ENCODE data around the gene STMN1. TPM values are rescaled to one million over a fixed set of nuclear protein-coding genes. Genes with fewer than 3 reads are reported as not detected.
A peak's percentile ranks its signal among the peaks of the same experiment; 100 is the strongest.

STMN1 gene
- total RNA-seq, 1 donor from 2014 or later = 519 TPM

DNA sequence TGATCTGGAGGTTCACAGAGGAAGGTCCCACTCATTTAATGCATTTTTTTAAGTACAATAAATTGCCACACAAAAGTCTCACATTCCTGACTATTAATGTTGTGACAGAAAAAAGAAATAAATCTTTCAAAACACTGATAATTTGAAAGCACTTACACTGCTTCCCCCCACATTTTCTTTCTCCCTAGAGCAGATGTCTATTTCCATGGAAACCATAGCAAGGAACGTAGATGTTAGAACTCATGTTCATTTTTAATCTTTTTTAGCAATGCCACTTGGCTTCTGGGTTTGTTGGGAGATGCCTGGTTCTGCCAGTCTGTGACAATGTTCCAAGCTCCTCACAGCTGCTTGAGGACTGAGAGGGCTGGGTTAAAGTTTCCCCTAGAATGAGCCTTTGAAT is 1.9 kb upstream of the STMN1 start:
- H3K27ac ChIP-seq = no peak overlapping the region
- peaks cover 21% of the 10 kb centered on the region for H4K20me1 ChIP-seq (ENCODE audit: low read depth)
- Mint-ChIP-seq H3K9me3 (peaks cover 5% of the 10 kb centered on the region), H3K27ac (no peak overlapping the region), H3K4me3 (no peak overlapping the region), H3K27me3 (ENCODE audit: insufficient read depth, low read depth) (peaks cover 5% of the 10 kb centered on the region), H3K4me1 (peaks cover 35% of the 10 kb centered on the region), H3K36me3 (peaks cover 14% of the 10 kb centered on the region)
- H3F3A ChIP-seq (ENCODE audit: low read depth) = peaks cover 33% of the 10 kb centered on the region
- TF ChIP-seq EZH2phosphoT487 (IDR thresholded peaks at IDR 0.05) = no peak
- TF ChIP-seq EZH2 (IDR thresholded peaks at IDR 0.05) = no peak
- TF ChIP-seq, protein P1, sequence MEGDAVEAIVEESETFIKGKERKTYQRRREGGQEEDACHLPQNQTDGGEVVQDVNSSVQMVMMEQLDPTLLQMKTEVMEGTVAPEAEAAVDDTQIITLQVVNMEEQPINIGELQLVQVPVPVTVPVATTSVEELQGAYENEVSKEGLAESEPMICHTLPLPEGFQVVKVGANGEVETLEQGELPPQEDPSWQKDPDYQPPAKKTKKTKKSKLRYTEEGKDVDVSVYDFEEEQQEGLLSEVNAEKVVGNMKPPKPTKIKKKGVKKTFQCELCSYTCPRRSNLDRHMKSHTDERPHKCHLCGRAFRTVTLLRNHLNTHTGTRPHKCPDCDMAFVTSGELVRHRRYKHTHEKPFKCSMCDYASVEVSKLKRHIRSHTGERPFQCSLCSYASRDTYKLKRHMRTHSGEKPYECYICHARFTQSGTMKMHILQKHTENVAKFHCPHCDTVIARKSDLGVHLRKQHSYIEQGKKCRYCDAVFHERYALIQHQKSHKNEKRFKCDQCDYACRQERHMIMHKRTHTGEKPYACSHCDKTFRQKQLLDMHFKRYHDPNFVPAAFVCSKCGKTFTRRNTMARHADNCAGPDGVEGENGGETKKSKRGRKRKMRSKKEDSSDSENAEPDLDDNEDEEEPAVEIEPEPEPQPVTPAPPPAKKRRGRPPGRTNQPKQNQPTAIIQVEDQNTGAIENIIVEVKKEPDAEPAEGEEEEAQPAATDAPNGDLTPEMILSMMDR (IDR thresholded peaks at IDR 0.05) = no peak
- no peaks in the 10 kb centered on the region for H3K9me3 ChIP-seq (ENCODE audit: low read depth)
- no peak overlapping the region for H3K9ac ChIP-seq
- peaks cover 6% of the 10 kb centered on the region for H3K36me3 ChIP-seq
- H3K27me3 ChIP-seq = no peaks in the 10 kb centered on the region
- H3K4me3 ChIP-seq = no peak overlapping the region
- peaks cover 22% of the 10 kb centered on the region for H3K79me2 ChIP-seq (ENCODE audit: low read depth)
- no peak for DNase-seq (ENCODE audit: low spot score)
- H3K4me2 ChIP-seq = no peak overlapping the region
- H3K4me1 ChIP-seq = peaks cover 25% of the 10 kb centered on the region
- H2AFZ ChIP-seq (replicated peaks) = no peak overlapping the region

DNA sequence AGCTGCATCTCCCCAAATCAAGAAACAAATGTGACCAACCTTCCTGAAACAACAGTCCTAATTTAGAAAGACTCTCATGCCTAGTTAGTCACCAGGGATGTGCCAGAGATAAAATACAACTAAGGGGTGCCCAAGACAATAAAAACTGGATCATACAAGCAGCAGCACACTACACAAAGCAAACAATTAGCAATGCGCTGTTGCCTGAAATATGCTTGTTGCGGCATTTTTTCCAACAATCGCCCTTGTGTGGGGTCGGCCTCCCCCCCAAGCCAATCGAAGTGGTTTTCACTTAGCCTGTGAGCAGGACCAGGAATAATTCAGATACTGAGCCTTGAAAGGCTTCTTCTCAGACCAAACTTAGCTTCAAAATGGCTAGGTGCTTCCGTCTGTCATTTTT is 1.4 kb upstream of the STMN1 start:
- Mint-ChIP-seq H3K4me3 (peak overlapping the region; percentile 90), H3K36me3 (peaks cover 18% of the 10 kb centered on the region), H3K9me3 (peaks cover 5% of the 10 kb centered on the region), H3K27me3 (ENCODE audit: insufficient read depth, low read depth) (peaks cover 5% of the 10 kb centered on the region), H3K4me1 (peaks cover 40% of the 10 kb centered on the region), H3K27ac (no peak overlapping the region)
- Histone ChIP-seq H3K79me2 (ENCODE audit: low read depth) (peaks cover 28% of the 10 kb centered on the region), H3K4me1 (peaks cover 28% of the 10 kb centered on the region), H3F3A (ENCODE audit: low read depth) (peaks cover 39% of the 10 kb centered on the region), H2AFZ (replicated peaks) (no peak overlapping the region), H3K36me3 (peaks cover 11% of the 10 kb centered on the region), H3K27me3 (no peaks in the 10 kb centered on the region), H3K4me3 (no peak overlapping the region), H3K27ac (no peak overlapping the region), H3K9me3 (ENCODE audit: low read depth) (no peaks in the 10 kb centered on the region), H3K4me2 (no peak overlapping the region), H4K20me1 (ENCODE audit: low read depth) (peaks cover 26% of the 10 kb centered on the region), H3K9ac (no peak overlapping the region)
- DNase-seq (ENCODE audit: low spot score) = no peak
- TF ChIP-seq EZH2phosphoT487 (IDR thresholded peaks at IDR 0.05) = no peak
- no peak for TF ChIP-seq EZH2 (IDR thresholded peaks at IDR 0.05)
- TF ChIP-seq, protein P1 (IDR thresholded peaks at IDR 0.05) = no peak

DNA sequence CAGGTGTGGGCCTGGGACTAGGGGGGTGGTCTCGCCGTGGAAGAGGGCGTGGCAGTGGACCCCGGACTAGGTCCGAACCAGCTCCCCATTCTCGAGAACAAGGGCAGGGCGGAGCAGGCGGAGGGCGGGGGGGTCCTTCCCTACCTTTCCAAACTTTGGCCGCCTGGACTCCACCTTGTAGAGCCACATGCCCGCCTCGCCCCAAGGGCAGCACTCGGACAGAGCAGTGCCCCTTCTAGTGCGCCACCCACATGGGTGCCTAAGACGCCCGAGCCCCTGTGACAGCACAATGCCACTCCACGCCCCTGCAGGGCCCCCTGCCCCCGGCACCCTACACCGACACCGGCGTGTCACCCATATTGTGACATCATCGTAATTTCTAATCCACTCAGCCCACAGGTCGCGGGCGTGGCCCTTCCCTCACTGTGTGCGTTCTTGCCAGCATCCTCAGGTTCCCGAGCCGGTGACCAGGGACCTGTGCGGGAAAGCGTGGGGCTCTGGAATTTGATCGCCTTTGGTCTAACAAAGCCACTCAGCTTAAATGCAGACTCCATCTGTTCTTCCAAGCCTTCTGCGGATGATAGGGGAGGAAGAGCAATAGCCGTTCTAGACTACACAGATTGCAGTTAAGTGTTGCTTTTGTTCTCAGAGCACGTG is 553 bp upstream of the STMN1 start:
- peak overlapping the region; percentile 95 for H3K27ac Mint-ChIP-seq
- H3K4me1 Mint-ChIP-seq = peaks cover 42% of the 10 kb centered on the region
- peaks cover 5% of the 10 kb centered on the region for H3K27me3 Mint-ChIP-seq (ENCODE audit: insufficient read depth, low read depth)
- Histone ChIP-seq H3K4me1 (peaks cover 31% of the 10 kb centered on the region), H3K27me3 (no peaks in the 10 kb centered on the region), H3K4me3 (peak overlapping the region; percentile 90), H2AFZ (replicated peaks) (peak overlapping the region; percentile 65), H3F3A (ENCODE audit: low read depth) (peaks cover 46% of the 10 kb centered on the region), H4K20me1 (ENCODE audit: low read depth) (peaks cover 35% of the 10 kb centered on the region), H3K4me2 (peak overlapping the region; percentile 88), H3K27ac (no peak overlapping the region), H3K36me3 (peaks cover 18% of the 10 kb centered on the region), H3K79me2 (ENCODE audit: low read depth) (peaks cover 36% of the 10 kb centered on the region), H3K9ac (no peak overlapping the region), H3K9me3 (ENCODE audit: low read depth) (no peaks in the 10 kb centered on the region)
- DNase-seq (ENCODE audit: low spot score) = peak; percentile 74
- H3K9me3 Mint-ChIP-seq = peaks cover 5% of the 10 kb centered on the region
- peaks cover 20% of the 10 kb centered on the region for H3K36me3 Mint-ChIP-seq
- TF ChIP-seq, protein P1 (IDR thresholded peaks at IDR 0.05) = no peak
- TF ChIP-seq EZH2phosphoT487 (IDR thresholded peaks at IDR 0.05) (no peak), EZH2 (IDR thresholded peaks at IDR 0.05) (no peak)
- peak overlapping the region; percentile 90 for H3K4me3 Mint-ChIP-seq

Measured in neural progenitor cell (in vitro differentiated cells).